ENCODE measurements around the gene LMAN1L.
A peak's percentile ranks its signal among the peaks of the same experiment; 100 is the strongest.

LMAN1L gene

DNA sequence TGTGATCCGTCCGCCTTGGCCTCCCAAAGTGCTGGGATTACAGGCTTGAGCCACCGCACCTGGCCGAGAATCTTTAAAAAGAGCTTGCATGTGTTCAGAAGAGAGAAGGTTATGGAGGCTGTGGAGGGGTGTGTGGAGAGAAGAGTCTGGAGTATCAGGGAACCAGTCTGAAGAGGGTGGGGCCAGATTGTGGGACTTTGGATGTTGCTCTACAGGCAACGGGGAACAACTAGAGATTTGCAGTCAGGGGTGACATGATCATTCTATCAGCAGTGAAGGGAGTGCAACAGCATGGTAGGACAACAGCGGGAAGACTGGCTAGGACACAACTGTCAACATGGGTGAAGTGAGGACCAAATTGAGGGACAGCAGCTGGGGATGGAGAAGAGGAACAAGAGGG, 51.7 kb downstream of the LMAN1L start:
- no peak for DNase-seq

DNA sequence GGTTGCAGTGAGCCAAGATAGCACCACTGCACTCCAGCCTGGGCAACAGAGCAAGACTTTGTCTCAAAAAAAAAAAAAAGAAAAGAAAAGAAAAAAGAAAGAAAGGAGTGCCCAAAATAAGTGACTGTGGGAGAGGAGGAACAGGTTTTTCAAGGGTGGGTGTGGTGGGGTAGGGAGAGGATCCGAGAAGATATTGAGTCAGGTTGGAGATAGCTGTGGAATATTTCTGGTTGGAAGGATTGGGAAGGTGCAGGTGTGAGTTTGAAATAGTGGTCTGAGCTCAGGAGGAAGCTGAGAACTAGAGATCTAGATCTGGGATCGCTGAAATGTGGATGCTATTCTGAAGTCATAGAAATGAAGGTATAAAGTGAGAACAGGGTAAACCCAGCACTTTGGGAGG, 52.7 kb downstream of the LMAN1L start:
- DNase-seq = no peak

DNA sequence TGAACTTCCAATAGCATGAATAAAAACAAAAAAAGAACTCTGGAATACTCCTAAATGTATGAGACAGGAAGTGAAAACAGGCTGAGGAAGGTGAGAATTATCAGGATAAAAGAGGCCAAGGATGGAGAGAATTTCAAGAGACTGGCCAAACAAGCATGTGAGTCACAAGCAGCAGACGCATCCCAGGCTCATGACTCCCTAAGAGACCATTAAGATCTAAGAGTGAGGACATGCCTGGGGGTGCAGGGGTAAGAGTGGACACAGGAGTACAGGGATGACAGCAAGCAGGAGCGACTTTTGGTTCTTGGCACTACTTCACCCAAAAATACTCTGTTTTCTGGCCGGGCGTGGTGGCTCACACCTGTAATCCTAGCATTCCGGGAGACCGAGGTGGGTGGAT, 53.5 kb downstream of the LMAN1L start:
- DNase-seq = no peak

DNA sequence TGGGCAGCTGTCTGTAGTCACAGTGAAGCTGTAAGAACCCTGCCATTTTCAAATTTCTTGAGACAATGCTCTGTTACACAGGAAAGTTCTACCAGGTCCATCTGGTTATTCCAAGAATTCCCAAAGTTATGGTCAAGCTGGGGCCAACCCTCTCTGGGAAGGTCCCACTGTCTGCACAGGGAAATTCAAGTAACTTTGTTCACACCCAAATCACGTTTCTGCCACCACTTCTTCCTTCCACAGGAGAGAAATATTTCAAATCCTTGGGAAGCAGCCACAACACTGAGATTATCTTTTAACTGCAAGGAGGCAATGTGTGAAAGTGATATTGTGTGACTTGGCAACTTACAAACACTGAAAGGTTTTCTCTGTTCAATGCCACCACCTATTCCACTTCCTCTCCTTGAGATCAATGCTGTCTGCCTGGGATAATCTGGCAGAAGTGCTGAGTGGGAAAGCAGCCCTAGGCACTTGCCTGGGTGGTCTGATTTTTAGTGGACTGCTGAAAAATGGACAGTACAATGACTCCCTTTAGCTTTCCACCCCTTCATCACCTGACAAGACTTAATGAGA, 54.9 kb downstream of the LMAN1L start:
- no peak for DNase-seq

DNA sequence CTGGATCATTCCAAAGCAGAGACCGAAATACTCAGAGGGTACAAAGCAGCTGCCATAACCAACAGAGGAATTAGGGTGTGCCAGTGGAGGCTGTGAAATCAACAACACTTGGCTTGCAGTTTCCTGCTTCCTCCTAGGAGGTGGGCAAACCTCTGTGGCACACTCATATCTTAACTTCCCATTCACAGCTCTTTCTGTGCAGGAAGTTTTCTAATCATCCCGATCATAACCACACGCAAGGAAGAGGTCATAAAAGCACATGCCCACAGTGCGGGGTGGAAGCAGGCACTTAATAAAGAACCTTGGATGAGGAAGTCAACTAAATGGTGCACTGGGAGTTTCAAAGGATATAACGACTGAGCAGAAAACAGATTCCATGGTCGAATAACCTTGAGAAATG, 55.4 kb downstream of the LMAN1L start:
- DNase-seq = no peak

DNA sequence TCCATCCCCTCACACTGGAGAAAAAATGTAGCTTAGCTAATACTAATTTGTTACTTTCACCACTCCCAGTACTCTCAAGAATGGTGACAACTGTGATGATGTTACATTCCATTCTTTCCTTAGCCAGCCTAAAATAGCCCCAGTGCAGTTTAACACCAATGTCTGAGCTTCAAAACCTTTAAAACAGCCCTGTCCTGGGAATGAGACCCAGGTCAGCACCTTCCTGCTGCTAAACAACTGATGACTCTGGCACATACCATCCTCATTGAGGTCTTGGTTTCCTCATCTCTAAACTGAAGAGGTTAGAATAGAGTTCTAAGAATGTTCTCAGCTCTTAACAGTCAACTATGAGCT, 56.7 kb downstream of the LMAN1L start:
- no peak for DNase-seq

DNA sequence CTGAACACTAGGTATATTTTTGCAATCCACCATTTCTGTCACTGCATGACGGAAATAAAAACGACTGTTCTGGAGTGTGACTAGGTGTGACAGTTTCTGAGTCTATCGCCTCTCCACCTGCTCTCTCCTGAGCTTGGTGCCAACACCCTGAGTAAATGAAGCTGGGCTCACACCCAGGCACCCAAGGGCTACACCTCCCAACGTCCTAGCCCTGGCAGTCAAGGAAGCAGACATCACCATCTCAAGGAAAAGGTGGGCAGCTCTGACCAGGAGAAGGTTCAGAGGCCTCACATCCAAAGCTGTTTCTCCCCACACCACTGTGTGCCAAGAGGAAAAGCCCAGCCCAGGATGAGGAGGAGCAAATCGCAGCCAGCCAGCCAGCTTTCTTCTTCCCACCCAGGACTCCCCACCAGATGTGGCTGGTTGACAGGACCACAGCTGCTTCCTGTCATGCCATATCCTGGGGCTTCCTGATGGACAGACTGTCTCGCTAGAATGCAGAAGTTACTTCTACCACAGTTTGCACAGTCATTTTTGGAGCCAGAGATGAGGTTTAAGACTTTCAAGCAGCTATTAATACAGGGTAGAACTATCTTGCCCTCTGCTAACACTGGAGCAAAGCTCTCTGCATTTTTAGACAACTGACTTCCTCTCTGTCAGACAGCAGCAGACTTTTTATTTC, 57.2 kb downstream of the LMAN1L start:
- DNase-seq = peak; percentile 52

DNA sequence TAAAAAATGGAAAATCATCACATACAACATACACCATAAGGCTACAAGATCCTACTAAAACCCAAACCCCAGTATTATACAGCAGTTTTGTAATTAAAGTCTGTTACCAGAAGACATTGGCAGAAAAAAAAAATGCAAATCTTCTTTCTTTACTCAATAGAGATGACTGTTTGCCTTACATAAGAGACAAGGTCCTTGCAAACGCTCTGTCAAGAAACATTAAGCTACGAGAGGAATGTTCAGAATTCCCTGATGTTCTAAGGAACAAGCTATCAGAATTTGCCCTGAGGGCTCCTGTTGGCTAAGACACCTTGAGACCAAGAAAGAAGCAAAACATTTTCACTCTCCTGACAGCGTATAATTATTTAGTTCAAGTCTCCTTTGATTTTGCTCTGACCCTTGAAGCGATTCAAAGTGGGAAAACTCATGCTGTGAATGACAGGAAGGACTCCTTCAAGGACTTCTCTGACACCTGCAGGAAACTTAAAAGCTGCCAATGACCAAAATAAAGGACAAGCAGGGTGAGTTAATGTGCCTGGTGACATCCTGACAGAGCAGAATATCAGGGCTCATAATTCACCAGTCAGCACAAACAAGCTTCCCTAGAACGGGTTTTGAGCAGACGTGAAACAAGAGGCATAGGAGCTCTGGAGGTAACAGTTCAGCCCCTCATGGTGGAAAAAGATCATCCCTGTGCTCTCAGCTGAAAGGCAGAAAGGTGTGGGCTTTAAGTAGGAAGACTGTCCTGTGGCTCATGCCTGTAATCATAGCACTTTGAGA, 58.0 kb downstream of the LMAN1L start:
- DNase-seq = no peak

DNA sequence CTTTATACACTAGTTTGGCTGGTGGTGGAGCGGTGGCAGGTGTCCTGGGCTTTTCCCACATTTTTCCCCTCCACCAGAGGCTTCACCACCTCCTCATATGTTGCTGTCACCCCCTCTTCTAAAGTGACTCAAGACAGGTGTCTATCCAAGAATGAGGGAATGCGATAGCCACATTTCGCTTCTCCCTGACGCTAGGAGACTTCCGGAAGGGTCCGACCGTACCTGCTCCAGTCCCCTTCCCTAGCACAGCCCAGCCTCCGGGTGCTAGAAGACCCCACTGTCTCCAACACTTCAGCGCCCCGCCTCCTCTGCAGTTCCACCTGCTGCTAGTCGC, 60.0 kb downstream of the LMAN1L start:
- no peak for DNase-seq

DNA sequence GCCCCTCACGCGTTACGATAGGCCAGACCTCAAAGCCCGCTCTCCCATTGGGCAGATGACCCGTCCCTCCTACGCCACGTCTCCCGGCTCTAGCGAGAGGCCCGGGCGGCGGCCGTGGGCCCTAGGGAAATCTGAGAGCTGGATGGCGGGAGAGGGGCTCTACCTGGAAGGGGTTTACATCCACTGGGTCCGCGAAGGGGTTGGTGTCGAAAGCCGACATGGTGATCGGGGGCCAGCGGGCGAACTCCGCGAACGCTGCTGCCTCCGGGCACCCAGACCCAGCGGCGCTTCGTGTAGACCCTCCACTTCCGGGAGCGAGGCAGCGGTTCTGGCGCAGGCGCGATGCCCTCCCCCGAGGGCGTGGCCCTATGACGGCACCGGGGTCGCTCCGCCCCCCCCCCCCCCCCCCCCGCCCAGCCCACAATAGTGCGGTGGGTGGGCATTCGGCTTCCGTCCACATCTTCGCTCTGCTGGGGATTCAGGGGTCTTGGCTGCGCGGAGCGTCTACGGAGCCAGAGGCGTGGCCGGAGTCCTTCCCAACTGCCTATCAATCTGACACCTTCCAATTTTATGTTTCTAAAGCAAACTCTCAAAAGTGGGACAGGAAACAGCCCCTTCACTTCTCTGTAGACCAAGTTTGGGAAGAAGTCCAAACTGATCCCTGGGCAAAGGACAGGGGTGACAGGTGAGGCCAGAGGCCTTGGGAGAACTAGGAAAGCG, 60.6 kb downstream of the LMAN1L start, which contains the start of gene SCAMP2:
Gene SCAMP2, minus strand, starts transcription at position 330 of the 720 bp plus-strand sequence. Its CDS starts 110 bp downstream, at position 220.
- DNase-seq = peak; percentile 93

DNA sequence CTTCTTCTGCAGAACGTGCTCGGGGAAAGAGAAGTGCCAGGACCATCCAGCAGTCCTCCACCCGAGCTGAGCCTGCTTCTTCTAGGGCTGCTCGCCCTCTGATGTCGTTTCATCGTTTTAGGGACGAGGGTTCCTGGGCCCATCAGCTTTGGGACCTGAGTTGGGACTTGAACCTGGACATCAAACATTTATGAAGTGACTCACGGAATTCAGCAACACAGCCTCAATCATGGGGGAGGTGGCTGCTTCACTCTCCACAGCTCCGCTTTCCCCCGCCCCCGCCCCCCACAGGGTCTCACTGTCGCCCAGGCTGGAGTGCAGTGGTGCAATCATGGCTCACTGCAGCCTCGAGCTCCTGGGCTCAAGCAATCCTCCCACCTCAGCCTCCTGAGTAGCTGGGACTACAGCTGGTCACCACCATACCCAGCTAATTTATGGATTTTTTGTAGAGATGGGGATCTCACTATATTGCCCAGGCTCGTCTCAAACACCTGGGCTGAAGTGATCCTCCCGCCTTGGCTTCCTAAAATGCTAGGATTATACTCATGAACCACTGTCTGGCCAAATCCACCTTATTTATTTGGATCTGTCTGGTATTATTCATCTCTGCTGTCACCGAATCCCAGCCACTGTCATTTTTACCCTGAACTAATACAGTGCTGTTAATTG, 61.3 kb downstream of the LMAN1L start:
- no peak for DNase-seq
